Tibial nerve (tissue), 4 donors: Measurements from ENCODE around the gene CHST12.

Experiments
- EP300 ChIP-seq, 2 donors: sonication (generic); formaldehyde crosslinking; IDR thresholded peaks; one replicate each; pipeline ENCODE4 v1.6.1; 2017; ENCODE audit warnings: antibody characterized with exemption in 2 of 2, mild to moderate bottlenecking in 1 of 2
- POLR2A ChIP-seq, 2 donors: fragments of 450-650 bp; IDR thresholded peaks; one replicate each; pipeline ENCODE4 v1.6.1; 2017; ENCODE audit warnings: antibody characterized with exemption in 2 of 2, mild to moderate bottlenecking in 2 of 2, moderate library complexity in 2 of 2
- TF ChIP-seq, protein P1 (sequence below), 5 experiments: fragments of 200-600 bp in 3 of 5; fragments of 450-650 bp in 2 of 5; sonication (generic) in 3 of 5; IDR thresholded peaks; one replicate each; pipeline ENCODE4 v1.5.1; 2016 to 2019; ENCODE audit warnings: antibody characterized with exemption in 5 of 5, mild to moderate bottlenecking in 3 of 5, moderate library complexity in 2 of 5

DNA sequence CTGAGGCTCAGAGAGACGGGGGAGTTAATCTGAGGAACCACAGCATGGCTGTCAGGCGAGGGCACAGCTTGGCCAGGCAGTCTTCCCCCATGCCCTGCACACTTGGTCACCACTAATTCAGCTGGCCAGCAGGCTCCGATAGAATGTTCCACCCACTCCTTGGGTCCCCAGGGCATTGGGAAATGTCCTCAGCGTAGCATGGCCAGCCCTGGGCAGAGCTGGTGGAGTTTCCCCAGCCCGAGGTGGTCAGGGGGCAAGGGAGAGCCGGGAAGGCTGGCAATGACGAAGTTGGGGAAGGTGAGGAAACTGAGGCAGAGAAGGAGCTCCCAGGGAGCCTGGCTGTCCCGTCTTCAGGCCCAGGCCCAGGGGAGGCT, 84.8 kb downstream of the CHST12 start:
- TF ChIP-seq, protein P1, sequence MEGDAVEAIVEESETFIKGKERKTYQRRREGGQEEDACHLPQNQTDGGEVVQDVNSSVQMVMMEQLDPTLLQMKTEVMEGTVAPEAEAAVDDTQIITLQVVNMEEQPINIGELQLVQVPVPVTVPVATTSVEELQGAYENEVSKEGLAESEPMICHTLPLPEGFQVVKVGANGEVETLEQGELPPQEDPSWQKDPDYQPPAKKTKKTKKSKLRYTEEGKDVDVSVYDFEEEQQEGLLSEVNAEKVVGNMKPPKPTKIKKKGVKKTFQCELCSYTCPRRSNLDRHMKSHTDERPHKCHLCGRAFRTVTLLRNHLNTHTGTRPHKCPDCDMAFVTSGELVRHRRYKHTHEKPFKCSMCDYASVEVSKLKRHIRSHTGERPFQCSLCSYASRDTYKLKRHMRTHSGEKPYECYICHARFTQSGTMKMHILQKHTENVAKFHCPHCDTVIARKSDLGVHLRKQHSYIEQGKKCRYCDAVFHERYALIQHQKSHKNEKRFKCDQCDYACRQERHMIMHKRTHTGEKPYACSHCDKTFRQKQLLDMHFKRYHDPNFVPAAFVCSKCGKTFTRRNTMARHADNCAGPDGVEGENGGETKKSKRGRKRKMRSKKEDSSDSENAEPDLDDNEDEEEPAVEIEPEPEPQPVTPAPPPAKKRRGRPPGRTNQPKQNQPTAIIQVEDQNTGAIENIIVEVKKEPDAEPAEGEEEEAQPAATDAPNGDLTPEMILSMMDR (IDR thresholded peaks at IDR 0.05): no peak
- no peak for TF ChIP-seq EP300 (IDR thresholded peaks at IDR 0.05)
- TF ChIP-seq POLR2A (IDR thresholded peaks at IDR 0.05): no peak
